ENCODE measurements around the gene CYP2J2.

- TF ChIP-seq NR2C2 (CRISPR knock-in tag; IDR thresholded peaks at IDR 0.05) (no peak), ZNF317 (CRISPR knock-in tag; IDR thresholded peaks at IDR 0.05; ENCODE audit: borderline replicate concordance, low read depth) (no peak)
These were observed 19.2 kb upstream of the CYP2J2 start for GRCh38 chr1:59945790-59946189.

All from WTC11 (cell line).